HG02885 (cell line): ENCODE results near the gene IRX2.

Experiments
- ATAC-seq: cut with Tn5 transposase; IDR thresholded peaks from one replicate; pipeline ENCODE4 v1.9.1; 2021; ENCODE audit warnings: mild to moderate bottlenecking; ENCODE audit not compliant: unreplicated experiment, poor library complexity

IRX2 gene

DNA sequence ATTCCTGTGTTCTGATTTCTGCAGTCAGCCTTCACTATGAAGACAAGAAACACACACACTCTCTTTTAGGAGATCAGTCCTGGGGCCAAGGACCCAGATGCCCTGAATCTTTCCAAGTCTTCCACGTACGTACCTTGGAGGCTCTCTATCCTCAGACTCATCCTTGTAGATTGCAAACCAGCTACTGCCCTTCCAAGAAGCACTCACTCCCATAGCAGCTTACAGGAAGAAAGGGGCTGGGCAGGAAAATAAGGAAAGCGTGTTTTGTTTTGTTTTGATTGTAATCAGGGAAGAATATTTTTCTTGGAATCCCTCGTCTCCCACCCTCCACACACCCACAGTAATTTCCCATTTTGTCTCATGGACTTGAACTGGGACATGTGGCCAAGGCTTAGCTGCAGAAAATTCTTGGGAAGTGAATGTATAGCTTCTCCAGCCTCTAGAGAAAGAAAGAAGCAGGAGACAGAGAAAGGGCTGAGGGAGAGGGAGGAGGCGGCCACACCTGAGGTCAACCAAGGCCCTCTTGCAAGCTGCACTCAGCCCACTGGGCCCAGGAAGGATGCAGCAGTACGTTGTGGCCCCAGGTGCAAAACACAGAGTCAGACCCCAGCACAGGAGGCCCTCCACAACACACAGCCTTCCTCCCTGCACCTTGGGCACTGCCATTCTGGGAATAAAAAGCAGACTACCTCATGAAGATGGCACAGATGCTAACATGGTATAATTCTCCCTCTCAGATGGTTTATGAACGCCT is 29.9 kb downstream of the IRX2 start:
- ATAC-seq, result no peak

DNA sequence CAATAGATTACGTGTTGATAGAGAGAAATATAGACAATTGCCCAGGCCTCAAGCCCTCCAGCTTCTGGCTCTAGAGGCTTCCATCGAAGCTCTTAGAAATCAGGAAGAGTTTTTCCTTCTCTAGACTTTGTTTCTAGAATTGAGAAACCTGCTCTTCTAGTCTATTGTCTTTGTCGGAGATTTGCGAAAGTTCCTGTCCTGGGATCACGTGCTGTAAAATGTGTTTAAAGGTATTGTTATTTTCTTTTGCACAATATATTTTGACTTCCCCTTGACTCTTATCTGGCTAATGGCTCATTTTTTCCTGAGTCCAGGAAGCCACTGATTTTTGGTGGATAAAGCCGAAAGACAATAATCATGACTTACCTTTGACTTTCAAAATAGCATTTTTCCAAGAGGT is 32.1 kb downstream of the IRX2 start:
- ATAC-seq, result no peak

DNA sequence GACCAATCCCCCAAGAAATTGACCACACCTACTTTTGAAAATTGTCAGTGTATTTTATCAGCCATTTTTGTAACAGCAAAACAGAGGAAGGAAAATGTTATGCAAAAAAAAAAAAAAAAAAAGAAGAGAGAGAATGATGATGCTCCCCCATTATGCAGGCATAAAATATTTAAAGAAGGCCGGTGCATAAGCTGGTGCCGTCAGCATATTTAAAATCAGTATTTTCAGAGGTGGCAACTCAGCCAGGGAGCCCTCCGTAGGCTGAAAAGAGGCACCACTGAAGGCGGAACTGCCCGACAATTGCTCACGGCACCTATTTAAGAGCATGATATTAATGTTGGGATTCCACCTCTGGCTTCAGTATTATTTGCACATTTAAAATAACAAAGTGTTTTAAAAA is 33.4 kb downstream of the IRX2 start:
- no peak for ATAC-seq

DNA sequence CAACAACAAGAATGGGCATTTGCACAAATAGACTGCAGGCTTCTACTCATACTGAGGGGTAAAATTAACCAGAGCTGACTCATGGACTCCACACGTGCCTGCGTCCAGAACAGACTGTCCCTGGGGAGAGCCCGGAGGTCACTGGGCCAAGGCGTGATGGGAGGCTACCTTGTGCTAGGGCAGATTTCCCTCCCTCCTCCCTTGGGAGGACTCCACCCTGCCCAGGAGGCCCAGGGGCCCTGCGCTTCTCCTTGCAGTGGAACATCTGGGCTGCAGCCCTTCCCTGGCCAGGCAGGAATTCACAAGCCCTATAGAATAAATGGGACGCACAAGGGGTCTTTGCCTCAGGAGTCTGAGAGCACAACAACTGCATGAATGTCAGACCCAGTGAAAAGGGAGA is 35.6 kb downstream of the IRX2 start:
- ATAC-seq, result no peak

DNA sequence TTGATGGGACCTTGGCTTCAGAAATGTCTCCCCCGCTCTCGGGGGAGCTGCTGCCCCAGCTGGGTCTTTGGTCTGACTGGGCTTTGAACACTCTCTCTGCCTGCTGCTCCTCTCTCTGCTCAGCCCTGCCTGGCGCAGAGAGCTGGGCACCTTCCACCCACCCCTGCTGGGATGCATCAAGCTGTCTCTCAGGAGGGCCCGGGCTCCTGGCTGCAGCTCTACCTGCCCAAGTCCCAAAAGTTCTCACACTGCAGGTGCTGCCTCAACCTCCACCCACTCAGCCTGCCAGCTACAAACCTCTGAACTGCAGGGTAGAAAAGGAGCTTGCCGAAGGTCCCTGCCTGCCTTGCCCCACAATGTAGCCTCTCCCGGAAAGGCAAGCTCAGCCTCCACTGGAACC is 36.7 kb downstream of the IRX2 start:
- no peak for ATAC-seq

DNA sequence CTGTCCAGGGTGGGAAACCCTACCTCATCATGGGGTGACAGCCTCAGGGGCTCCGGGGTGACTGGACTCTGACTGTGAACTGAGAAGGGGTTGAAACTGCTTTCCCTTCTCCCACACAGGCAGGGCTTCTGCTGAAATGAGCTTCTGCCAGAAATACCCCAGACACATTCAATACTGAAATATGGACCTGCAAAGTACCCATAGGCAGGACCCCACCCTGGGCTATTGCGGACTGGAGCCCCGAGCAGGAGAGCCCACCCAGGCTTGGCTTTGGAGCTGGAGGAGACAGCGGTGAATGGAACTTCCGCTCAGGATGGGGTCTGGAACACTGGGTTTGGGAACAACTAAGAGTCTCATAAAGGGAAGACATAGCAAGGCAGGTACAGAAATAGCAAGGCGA is 37.5 kb downstream of the IRX2 start:
- ATAC-seq, result no peak

DNA sequence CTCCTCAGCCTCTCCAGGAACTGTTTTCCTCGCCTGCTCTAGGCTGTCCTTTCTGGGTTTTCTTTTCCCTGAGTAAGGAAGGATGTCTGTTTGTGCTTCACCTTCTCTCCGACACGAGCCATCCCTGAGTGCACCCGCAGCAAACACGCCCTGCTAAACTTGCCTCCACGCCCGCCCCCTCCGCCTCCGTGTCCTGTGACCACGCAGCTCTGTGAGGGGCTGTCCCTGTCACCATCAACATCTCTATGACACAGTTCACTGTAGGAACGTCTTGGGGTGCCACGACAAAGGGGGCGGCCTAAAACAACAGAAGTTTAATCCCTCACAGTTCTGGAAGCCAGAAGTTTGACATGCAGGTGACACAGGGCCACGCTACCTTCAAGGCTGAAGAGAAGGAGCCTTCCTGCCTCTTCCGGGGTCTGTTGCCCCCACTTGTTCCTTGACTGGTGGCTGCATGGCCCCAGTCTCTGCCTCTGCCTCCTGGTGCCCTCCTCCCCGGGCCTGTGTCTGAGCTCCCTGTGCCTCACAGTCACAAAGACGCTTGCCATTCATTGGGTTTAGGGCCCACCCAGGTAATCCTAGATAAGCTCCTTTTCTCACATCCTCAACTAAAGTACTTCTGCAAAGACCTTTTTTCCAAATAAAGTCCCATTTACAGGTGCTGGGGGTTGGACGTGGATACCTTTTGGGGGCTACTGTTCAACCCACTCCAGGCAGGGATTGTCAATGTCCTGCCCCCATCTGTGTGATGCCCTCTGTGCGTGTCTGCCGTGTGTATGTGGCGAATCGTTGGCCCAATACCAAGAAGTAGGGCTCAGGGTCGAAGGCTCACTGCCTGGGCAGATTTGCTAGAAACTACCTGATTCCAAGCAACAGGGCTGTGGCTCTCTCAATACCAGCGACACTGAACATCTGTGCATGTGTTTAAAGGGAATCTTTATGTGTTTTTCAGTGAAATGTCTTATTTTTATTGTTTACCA is 39.7 kb downstream of the IRX2 start:
- ATAC-seq, result no peak

DNA sequence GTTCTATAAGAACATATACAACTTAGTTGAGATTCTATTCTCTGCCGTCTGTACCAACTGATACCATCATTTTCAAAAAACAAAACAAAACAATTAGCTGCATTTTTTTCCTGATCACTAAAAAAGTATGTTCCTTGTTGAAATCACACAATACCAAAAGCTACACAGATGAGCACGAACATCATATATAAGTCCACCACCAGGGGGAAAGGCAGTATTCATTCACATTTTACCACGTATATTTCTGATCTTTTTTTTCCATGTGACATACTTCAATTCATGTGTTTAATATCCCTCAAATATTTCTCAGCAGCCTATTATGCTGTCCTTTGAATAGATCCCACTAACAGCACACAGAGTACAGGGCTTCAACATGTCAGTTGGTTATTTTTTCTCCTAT is 40.6 kb downstream of the IRX2 start:
- no peak for ATAC-seq

DNA sequence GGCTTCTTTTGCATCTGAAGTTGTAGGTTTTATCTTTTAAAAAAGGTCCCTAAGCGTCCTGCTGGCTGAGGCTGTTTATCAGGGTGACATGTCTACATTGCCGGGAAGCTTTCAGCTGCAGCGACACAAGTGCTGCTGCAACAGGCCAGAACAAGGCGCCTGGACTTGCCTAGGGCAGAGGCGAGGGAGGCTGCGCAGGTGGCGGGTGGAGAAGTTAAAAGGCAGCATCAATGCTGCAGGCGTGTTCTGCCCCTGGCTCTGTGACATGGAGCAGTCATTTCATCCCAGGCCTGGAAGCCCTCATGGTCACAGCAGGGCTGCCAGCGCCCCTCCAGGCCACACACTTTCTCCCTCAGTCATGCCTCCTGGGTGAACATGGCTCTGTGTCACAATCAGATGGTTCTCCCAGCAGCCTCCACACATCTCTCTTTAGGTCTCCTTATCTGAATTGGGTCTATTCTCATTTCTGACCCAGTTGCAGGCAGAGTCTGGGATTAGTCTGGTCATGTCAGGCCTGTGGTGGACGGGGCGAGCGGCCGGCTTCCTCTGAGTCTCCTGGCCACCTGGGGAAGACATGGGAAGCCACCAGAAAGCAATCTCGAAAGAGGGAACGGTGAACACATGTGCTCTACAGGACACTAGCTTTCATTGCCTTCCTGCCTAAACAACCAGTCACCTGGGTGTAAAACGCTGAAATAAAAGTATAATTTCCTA is 41.3 kb downstream of the IRX2 start:
- ATAC-seq, result no peak

DNA sequence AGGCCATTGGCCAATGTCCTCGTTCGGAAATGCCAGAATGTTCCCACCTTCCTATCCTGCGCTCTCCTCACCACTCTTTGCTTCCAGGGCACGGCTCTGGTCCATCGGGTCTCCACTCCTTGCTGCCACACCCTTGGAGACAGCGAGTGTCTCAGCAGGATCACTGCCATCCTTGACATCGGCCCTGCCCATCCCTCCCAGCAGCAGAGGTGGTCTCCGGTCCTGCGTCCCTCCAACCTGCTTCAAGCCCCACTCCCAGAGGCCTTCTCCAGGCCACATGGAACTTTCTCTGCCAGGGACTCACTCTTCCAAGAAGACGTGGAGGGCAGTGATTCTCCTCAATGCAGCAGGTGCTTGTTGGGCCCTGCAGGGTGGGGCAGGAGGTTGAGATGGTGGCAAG is 42.7 kb downstream of the IRX2 start:
- ATAC-seq, result no peak

DNA sequence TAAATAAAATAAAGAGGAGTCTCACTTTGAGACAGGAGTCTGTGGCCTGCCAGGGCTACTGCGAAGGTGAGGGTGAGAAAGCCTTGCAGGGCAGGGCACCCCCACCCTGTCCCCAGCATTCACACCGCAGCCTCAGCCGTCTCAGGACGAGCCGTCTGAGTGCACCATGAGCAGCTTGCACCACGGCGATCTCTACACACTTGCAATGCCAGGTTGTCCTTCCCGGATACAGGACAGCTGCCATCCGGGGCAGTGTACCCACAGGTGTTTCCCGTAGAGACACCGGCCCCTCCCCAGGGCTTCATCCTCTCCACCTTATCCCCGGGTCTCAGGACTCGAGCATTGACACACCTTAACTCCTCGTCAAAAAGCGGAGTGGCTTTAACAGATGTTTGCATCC is 43.3 kb downstream of the IRX2 start:
- ATAC-seq, result no peak

DNA sequence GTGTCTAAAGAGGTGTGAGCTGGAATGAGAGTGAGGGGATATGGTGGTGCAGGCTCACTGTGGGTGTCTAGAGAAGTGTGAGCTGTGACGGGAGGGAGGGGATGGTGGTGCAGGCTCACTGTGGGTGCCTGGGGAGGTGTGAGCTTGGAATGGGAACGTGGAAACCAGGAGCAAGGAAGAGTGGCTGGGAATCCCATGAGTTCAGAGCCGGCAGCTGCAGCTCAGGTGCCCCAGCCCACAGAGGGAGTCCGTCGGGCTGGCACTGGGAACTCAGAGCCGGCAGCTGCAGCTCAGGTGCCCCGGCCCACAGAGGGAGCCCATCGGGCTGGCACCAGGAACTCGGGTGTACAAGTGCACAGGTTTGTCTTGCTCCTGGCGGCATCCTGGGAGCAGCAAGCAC is 45.6 kb downstream of the IRX2 start:
- no peak for ATAC-seq

DNA sequence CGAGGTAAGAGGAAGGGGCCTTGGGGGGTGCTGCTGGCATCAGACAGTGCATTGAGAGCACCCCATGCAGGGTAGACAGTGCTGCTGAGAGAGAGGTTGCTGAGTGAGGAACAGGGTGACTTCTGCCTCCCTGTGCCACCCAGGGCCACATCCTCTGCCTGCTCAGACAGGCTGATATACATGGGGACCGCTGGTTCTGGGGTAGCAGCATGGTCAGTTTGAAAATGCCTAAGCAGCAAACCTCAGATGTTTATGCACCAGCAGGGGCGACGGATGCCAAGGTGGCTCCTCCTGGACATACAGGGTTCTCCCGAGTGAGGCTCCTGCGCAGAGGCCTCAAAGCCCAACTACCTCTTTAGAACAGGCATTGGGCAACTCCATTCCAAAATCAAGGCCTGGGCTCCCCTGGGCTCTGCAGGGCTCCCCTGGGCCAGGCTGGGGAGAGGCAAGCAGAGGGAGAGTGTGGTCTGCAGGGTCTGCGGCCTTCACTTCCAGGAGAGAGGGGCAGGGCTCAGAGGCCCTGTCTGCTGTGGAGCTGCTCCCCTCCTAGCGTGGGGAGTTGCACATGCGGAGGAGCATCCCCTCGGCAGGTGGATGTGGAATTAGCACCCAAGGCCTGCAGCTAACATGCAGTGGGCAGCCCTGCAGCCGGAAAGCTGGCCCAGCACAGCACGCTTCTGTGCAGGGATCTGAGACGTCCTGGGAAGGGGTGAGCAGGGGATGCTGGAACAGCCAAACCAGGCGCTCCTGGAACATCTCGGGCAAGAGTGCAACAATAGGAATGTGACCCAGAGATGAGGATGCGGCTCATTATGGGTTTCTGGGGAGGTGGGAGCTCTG is 46.5 kb downstream of the IRX2 start:
- ATAC-seq, result no peak

DNA sequence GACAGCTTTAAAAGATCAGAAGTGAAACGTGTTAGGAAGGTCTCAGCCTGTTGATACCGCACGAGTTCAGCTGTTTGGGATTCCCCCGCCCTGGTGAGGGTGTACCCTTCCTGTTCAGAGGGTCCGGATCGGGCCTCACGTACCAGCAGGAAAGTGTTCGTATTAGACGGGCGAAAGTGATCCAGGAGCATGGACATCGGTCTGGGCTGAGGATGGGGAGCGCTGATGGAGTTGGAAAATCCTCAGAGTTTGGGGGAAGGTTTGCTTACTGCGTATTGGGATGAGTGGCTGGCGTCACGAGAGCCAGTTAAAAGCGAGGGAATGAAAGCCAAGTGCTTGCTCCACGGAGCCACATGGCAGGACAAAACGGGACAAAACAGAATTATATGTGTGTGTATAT is 47.4 kb downstream of the IRX2 start:
- no peak for ATAC-seq

DNA sequence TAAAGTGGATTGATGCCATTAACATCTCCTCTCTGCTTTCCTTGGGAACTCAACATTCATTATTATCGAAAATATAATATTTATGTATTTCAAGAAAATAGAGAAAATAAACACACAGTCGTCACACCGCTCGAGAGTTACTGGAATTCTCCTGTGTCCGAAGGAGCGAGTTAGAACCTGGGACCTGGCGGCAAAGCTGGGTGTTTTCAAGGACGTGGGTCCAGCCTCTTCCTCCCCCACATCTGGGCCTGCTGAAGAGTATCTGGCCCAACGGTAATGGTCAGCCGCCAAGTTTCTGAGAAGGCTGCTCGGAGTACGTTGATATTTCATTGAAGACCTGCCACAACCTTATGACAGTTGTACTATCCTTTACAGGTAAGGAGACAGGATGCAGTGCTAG is 47.9 kb downstream of the IRX2 start:
- no peak for ATAC-seq

DNA sequence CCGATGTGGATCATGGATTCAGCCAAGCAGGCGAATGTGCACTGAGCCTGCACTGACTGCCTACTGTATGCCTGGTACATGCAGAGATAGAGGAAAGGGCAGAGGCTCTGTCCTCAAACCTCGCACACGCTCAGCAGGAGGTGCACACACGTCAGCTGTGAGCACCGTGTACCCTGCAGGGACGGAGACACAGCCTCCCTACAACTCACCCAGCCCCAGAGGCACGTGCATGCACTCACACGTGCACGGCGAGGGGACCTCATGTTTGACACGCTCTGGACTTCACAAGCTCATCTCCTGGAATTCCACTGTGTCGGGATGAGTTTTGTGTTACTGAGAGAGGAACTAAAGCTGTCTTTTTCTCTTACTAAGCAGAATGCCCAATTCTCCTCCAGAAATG is 48.4 kb downstream of the IRX2 start:
- no peak for ATAC-seq

DNA sequence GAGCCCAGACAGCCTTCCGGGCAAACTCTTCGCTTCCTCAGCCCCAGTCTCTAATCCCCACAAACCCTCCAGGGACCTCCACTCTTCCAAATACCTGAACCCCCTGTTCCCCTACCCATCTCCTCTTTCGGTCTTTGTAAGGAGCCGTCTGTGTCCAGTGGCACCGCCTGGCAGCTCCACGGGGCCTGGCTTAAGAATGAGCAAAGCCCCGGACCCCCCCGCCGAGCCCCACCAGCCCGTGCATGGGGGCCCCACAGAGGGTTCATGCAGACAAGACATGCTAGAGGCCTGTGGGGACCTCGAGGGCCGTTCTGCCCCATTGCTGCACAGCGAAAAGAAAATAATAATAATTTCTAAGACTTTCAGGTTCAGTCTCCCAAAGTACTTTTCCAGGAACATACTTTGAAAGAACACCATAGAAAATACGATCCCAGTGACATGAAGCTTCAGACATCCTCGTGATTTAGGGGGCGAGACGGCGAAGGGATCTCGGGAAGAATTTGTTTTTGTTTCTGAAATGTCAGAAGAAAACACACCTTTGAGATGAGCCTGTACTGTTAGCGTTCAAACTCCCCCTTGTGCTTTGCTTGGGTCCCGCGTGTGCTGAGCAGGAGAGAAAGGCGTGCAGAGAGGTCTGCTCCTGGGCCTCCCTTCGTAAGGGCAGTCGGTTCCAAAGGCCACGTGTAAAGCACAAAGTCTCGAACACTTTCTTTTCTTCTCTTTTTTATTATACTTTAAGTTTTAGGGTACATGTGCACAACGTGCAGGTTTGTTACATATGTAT is 49.2 kb downstream of the IRX2 start:
- ATAC-seq, result no peak

DNA sequence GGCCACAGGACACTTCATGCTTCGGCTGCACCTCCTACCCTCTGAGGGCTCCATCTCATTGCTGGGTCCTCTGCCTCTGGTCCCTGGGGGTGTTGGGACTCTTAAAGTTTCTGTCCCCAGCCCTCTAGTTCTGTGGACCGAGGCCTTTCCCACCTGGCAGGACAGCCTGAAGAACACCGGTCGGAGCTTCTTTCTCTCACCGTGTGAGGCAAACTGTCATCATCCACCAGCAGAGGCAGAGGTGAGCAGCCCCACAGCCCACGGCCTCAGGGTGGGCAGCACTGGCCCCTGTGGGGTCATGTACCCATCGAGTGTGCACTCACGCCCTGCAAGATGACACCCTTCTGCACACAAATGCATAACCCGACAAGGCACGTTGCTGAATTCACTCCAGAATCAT is 49.9 kb downstream of the IRX2 start:
- ATAC-seq, result no peak

DNA sequence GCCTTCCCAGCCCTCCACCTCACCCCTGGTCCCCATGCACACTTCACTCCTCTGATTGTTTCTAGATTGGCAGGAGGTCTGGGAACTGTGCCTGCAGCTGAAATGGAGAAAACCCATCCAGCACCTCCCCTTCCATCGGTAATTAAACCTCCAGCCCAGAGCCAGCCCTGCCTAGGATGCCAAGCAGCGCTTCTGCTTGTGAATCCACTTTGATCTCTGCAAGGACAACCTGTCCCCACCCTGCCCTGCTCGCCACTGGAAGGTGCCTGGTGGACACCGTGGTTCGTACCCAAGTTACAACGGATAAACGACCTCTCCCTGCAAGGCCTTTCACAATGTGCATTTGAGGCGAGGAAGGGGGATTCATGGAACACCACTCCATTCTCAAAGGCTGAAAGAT is 50.6 kb downstream of the IRX2 start:
- ATAC-seq, result no peak
